Upper lobe of left lung (tissue), 4 donors: ENCODE results near the gene PRKCH.

ENCODE experiments used
- POLR2A ChIP-seq, 4 donors: fragments of 450-650 bp; IDR thresholded peaks; one replicate each; pipeline ENCODE4 v1.5.1; 2016 to 2017; ENCODE audit warnings: antibody characterized with exemption in 4 of 4, mild to moderate bottlenecking in 2 of 4
- POLR2AphosphoS5 ChIP-seq, 2 donors: sonication (generic); formaldehyde crosslinking; IDR thresholded peaks; one replicate each; pipeline ENCODE4 v1.5.1; 2017; ENCODE audit warnings: antibody characterized with exemption in 2 of 2
- TF ChIP-seq, protein P1 (sequence below), 6 experiments: fragments of 450-650 bp in 4 of 6; fragments of 200-600 bp in 2 of 6; sonication (generic) in 2 of 6; IDR thresholded peaks; one replicate each; pipeline ENCODE4 v1.5.1; 2016 to 2019; ENCODE audit warnings: antibody characterized with exemption in 6 of 6

DNA sequence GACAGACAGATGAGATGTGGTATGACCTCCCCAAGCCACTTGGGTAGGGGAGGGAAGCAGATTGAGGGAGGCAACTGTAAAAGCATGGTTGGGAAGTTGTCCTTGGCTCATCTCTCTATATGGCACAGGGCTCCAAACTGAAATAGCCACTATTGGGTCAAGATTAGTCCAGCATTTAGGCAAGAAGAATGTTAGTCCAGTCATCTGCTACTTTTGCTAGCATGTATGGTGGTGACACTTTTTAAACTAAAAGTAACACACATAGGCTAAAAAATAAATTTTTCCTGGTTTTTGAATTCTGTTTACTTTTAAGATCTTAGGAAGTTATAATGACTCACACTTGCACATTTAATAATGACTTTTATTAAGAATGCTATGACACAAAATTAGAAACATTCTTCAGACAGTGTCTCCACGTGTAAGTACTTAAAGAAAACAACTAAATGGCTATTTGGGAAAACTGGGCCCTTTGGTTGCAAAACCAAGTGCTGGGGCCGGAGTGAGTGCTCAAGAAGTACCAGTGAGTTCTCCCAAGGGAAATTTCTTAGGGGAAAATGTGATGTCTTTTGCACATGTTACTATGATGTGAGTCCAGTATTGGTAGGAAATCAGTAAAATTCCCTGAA is 194.9 kb downstream of the PRKCH start:
- TF ChIP-seq, protein P1, sequence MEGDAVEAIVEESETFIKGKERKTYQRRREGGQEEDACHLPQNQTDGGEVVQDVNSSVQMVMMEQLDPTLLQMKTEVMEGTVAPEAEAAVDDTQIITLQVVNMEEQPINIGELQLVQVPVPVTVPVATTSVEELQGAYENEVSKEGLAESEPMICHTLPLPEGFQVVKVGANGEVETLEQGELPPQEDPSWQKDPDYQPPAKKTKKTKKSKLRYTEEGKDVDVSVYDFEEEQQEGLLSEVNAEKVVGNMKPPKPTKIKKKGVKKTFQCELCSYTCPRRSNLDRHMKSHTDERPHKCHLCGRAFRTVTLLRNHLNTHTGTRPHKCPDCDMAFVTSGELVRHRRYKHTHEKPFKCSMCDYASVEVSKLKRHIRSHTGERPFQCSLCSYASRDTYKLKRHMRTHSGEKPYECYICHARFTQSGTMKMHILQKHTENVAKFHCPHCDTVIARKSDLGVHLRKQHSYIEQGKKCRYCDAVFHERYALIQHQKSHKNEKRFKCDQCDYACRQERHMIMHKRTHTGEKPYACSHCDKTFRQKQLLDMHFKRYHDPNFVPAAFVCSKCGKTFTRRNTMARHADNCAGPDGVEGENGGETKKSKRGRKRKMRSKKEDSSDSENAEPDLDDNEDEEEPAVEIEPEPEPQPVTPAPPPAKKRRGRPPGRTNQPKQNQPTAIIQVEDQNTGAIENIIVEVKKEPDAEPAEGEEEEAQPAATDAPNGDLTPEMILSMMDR (IDR thresholded peaks at IDR 0.05), result no peak
- TF ChIP-seq POLR2A (IDR thresholded peaks at IDR 0.05) (no peak), POLR2AphosphoS5 (IDR thresholded peaks at IDR 0.05) (no peak)
